Measurements from ENCODE around the gene GABRG3. TPM values are rescaled to one million over a fixed set of nuclear protein-coding genes. Genes with fewer than 3 reads are reported as not detected.

Gene GABRG3
- total and polyA plus RNA-seq, 9 of the 15 experiments (the other 6 are each of a cell fraction or from before 2014, with no cell fraction given), result 4.0 to 15.1 (median 11.2) TPM

- in situ Hi-C loops (cut with MboI), result no loop called here
- Histone ChIP-seq H3K36me3 (ENCODE audit: control insufficient read depth, insufficient read depth, low read length) (no peaks in the 10 kb centered on the region), H3K27ac (ENCODE audit: extremely low read depth, low read depth, low read length) (no peak overlapping the region), H2AFZ (ENCODE audit: low read depth, low read length) (no peak overlapping the region), H3K9ac (ENCODE audit: insufficient read depth in 1 of 2, low read depth in 2 of 2, low read length in 2 of 2) (no peak overlapping the region), H3K9me1 (ENCODE audit: control insufficient read depth, insufficient read depth, low read length) (no peaks in the 10 kb centered on the region), H3K9me3 (replicated peaks; ENCODE audit: control insufficient read depth, insufficient read depth, low read depth, low read length) (no peaks in the 10 kb centered on the region), H4K20me1 (replicated peaks; ENCODE audit: control insufficient read depth, insufficient read depth, low read length) (no peaks in the 10 kb centered on the region), H3K4me1 (replicated peaks in 1 of 2; ENCODE audit: control insufficient read depth in 2 of 2, insufficient read depth in 2 of 2, low read length in 2 of 2) (no peaks in the 10 kb centered on the region; a peak in 1 of 5 replicates), H3K4me3 (no peak overlapping the region), H3K79me2 (ENCODE audit: control insufficient read depth, insufficient read depth, low read length) (no peaks in the 10 kb centered on the region), H3K4me2 (ENCODE audit: insufficient read depth, low read length) (no peak overlapping the region), H3K27me3 (ENCODE audit: control insufficient read depth in 2 of 2, insufficient read depth in 2 of 2, low read length in 2 of 2) (peaks cover 0 to 5% of the 10 kb centered on the region in 2 experiments; a peak in 1 of 5 replicates)
- FAIRE-seq (no peak), DNase-seq (ENCODE audit: extremely low read depth in 1 of 4, low spot score in 3 of 4) (no peak), ATAC-seq (no peak)
- CTCF ChIA-PET (ENCODE audit: low intra/inter-chr PET ratio), result no interaction called here
- BruUV-seq (replicated peaks), result no TSS peak
- intact Hi-C loops (cut with micrococcal nuclease), result no loop called here
- POLR2A ChIA-PET, result no interaction called here
- 6% methylated on average over 5 of the region's 5 CpGs for WGBS (ENCODE audit: insufficient coverage, low coverage, missing lambda C conversion rate)
- TF ChIP-seq FOS (IDR thresholded peaks at IDR 0.05; ENCODE audit: extremely low read depth, insufficient read length), result no peak
- no peak for TF ChIP-seq ILK (tag; IDR thresholded peaks at IDR 0.05; ENCODE audit: borderline replicate concordance, low read depth)
- TF ChIP-seq PTBP1 (IDR thresholded peaks at IDR 0.05; ENCODE audit: low read depth, low read length), result no peak
- no peak for TF ChIP-seq ZNF766 (CRISPR knock-in tag; conservative IDR thresholded peaks at IDR 0.05)
- TF ChIP-seq CREB5 (CRISPR knock-in tag; IDR thresholded peaks at IDR 0.05), result no peak
- no peak for TF ChIP-seq ZBTB2 (IDR thresholded peaks at IDR 0.05)
- TF ChIP-seq PCBP2 (IDR thresholded peaks at IDR 0.05; ENCODE audit: low read depth, low read length, poor library complexity, severe bottlenecking), result no peak
- TF ChIP-seq ETV6 (IDR thresholded peaks at IDR 0.05; ENCODE audit: borderline replicate concordance in 1 of 2, low read depth in 2 of 2, low read length in 1 of 2), result no peak
- TF ChIP-seq ETV6 (CRISPR knock-in tag; IDR thresholded peaks at IDR 0.05; ENCODE audit: borderline replicate concordance), result no peak
- no peak for TF ChIP-seq REST (IDR thresholded peaks at IDR 0.05; ENCODE audit: borderline replicate concordance)
- TF ChIP-seq REST (CRISPR knock-in tag; IDR thresholded peaks at IDR 0.05; ENCODE audit: low read depth), result no peak
These were observed 611.9 kb downstream of the GABRG3 start for GRCh38 chr15:27582726-27583410.

Data from K562 (cell line).